NCI-H345 treated with DMSO at 0.1 percent for 48 hours (cell line): ENCODE measurements around the gene DLG1.
"Not testable (repeated sequence)": the region's sequence is repeated elsewhere in the genome, so short reads cannot be mapped to it uniquely, and the experiment has no call there.

Experiments used
- DNase-seq: peaks from one replicate; lab custom pipeline; 2025; ENCODE audit not compliant: unreplicated experiment; lab: John Stamatoyannopoulos, UW

The DLG1 gene

GRCh38 chr3:197117114-197117513 lies 181.3 kb downstream of the DLG1 start:
- DNase-seq, result no peak

- DNase-seq, result no peak
These were observed 184.4 kb downstream of the DLG1 start for GRCh38 chr3:197114007-197114406.

GRCh38 chr3:197111685-197112084 lies 186.7 kb downstream of the DLG1 start:
- no peak for DNase-seq

GRCh38 chr3:197105786-197106185 lies 192.6 kb downstream of the DLG1 start:
- no peak for DNase-seq

- no peak for DNase-seq
These were observed 193.7 kb downstream of the DLG1 start for GRCh38 chr3:197104738-197105137.

GRCh38 chr3:197103766-197104165 lies 194.6 kb downstream of the DLG1 start:
- DNase-seq, result no peak

- no peak for DNase-seq
These were observed 204.5 kb downstream of the DLG1 start for GRCh38 chr3:197093871-197094270.

- no peak for DNase-seq
These were observed 210.0 kb downstream of the DLG1 start for GRCh38 chr3:197088370-197088769.

- DNase-seq, result no peak
These were observed 213.3 kb downstream of the DLG1 start for GRCh38 chr3:197085137-197085536.

GRCh38 chr3:197083486-197083885 lies 214.9 kb downstream of the DLG1 start:
- no peak for DNase-seq

GRCh38 chr3:197082871-197083270 lies 215.5 kb downstream of the DLG1 start:
- no peak for DNase-seq

GRCh38 chr3:197080344-197080743 lies 218.1 kb downstream of the DLG1 start:
- DNase-seq, result no peak

- no peak for DNase-seq
These were observed 222.0 kb downstream of the DLG1 start for GRCh38 chr3:197076415-197076814.

GRCh38 chr3:197068077-197068476 lies 230.3 kb downstream of the DLG1 start:
- DNase-seq, result no peak

- no peak for DNase-seq
These were observed 233.6 kb downstream of the DLG1 start for GRCh38 chr3:197064771-197065170.

- no peak for DNase-seq
These were observed 236.0 kb downstream of the DLG1 start for GRCh38 chr3:197062446-197062845.

- DNase-seq, result not testable (repeated sequence)
These were observed 246.8 kb downstream of the DLG1 start for GRCh38 chr3:197051637-197052036.

- DNase-seq, result no peak
These were observed 247.9 kb downstream of the DLG1 start for GRCh38 chr3:197050511-197050910.

- no peak for DNase-seq
These were observed 255.9 kb downstream of the DLG1 start for GRCh38 chr3:197042539-197042938.

GRCh38 chr3:197041875-197042488 lies 256.4 kb downstream of the DLG1 start:
- no peak for DNase-seq

GRCh38 chr3:197040658-197041057 lies 257.8 kb downstream of the DLG1 start:
- no peak for DNase-seq

- no peak for DNase-seq
These were observed 259.5 kb downstream of the DLG1 start for GRCh38 chr3:197038679-197039462.

- DNase-seq, result no peak
These were observed 262.8 kb downstream of the DLG1 start for GRCh38 chr3:197035577-197035976.
